ENCODE data around the gene ATP6V0A1.

GRCh38 chr17:42563543-42563942, 104.9 kb downstream of the ATP6V0A1 start:
- TF ChIP-seq CTCF (IDR thresholded peaks at IDR 0.05), result no peak
- TF ChIP-seq POLR2A (IDR thresholded peaks at IDR 0.05; ENCODE audit: low read depth), result no peak
- TF ChIP-seq POLR2AphosphoS5 (IDR thresholded peaks at IDR 0.05), result no peak
- no peak for TF ChIP-seq EP300 (IDR thresholded peaks at IDR 0.05)
